ENCODE results near the gene FOXL1.

The FOXL1 gene

DNA sequence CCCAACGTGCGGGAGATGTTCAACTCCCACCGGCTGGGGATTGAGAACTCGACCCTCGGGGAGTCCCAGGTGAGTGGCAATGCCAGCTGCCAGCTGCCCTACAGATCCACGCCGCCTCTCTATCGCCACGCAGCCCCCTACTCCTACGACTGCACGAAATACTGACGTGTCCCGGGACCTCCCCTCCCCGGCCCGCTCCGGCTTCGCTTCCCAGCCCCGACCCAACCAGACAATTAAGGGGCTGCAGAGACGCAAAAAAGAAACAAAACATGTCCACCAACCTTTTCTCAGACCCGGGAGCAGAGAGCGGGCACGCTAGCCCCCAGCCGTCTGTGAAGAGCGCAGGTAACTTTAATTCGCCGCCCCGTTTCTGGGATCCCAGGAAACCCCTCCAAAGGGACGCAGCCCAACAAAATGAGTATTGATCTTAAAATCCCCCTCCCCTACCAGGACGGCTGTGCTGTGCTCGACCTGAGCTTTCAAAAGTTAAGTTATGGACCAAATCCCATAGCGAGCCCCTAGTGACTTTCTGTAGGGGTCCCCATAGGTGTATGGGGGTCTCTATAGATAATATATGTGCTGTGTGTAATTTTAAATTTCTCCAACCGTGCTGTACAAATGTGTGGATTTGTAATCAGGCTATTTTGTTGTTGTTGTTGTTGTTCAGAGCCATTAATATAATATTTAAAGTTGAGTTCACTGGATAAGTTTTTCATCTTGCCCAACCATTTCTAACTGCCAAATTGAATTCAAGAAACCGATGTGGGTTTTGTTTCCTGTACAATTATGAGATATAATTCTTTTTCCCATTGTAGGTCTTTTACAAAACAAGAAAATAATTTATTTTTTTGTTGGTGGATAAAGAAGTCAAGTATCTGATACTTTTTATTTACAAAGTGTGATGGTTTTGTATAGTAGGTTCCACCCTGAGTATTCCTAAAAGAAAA, 9.4 kb upstream of the FOXL1 start:
- no peak for DNase-seq (ENCODE audit: low read depth in 2 of 2)

DNA sequence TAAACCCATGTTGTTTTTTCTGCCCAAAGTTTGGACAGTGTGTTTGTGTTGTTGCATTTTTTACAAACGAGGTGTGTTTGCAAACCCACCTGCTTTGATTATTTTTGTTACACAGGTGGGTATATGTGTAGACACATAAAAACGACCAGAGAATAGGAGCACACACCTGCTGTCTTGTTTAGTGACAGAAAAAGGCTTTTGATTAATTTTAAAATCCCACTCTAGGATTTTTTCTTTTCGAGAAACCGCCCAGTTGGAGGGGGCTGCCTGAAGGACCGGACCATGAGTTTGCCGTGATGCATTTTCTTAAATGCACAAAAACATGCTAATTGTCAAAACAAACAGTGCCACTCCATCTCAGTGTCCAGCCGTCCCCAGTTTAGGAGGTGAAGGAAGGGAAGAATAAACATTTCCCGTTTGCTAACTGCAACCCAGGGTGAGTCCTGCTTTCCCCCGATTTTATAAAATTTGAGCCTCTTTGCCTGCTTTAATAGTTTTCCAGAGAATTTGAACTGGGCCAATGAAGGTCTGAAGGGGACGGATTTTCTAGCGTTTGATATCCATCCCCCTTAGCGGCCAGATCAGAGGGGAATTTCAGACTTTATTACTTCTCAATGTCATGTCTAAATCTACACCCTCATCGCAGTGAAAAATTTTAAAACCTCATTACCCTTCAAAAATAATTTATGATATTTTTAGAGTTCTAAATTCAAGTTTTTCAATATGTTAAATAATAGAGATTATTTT, 8.5 kb upstream of the FOXL1 start:
- no peak for DNase-seq (ENCODE audit: low read depth in 2 of 2)

DNA sequence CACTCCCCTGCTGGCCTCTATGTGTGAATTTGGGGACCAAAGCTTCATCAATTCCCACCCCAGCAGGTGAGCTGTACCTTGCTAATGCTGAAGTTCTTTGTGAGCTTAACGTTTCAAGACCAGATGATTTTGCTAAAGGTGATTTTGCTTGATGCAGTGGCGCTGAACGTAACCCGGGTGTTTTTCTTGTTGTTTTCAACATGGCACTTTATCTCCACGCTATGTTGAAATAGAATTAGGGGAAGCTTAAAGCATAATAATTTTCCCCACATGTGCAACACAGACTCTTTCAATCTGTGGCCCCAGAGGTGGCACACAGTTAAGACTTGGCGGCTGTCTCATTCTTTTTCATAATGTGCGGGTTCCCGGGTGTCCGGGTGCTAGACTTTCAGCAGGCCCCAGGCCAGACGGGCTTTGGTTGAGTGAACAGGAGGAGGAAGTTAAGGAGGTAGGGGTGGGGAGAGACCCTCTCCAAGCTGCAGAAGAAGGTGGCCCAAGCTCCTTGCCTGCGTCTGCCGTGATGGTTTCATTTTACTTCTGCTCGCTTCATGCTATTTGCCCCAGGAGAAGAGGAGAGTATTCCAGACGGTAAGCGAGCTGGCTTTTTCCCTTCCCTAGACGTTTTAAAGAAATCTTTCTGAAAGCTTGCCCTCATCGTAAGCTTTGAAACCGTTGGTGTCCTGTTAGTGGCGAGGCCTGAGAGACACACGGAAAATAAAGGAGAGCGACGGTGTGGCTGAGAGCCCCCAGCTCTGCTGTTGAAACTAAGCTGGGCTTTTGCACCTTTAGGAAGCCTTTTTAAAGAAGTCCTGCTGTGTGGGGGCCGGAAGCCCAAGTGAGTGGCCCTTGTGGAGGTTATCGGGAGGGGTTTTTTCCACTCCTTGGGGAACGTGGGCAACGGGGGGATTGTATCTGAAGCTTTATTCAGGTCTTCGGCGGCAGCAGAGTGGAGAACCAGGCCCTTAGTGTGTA, 7.5 kb upstream of the FOXL1 start:
- no peak for DNase-seq (ENCODE audit: low read depth in 2 of 2)

DNA sequence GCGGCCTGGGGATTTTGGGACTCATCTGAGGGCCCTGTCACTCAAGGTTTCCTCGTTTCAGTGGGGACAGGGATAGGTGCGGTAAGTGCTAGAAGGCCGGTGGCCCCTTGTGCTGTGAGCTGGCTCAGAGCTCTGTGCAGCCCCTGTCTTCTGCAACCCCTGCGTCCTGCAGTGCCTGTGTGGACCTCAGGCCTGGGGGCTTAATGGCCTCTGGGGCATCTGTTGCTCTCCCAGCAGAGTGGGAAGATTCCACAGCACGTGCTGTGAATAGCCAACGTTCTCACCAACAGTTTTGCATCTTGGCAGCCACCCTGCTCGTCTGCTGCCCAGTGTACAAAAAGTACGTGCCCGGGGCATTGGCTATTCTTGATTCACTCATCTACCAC, 6.8 kb upstream of the FOXL1 start:
- no peak for DNase-seq (ENCODE audit: low read depth in 2 of 2)

DNA sequence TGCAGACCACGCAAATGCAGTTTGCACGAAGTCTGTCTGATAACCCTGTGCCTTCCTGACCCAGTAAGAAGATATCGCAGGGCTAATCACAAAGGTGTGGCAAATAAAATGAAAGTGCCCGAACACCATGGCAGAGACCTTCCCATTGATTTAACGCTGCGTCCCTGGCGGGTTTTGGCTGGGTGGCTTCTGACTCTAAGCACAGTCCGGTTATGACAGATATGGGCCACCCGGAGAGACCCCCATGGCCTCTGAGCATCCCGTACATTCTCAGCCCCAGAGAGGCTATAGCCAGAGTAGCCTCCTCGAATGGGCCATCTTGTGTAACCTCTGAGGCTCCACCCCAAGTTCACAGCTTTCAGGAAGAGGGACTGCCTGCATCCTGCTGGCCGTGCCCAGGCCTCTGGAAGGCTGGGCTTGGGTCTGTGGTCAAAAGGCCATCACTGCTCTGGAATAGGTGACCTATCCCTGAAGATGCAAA, 6.3 kb upstream of the FOXL1 start:
- no peak for DNase-seq (ENCODE audit: low read depth in 2 of 2)

DNA sequence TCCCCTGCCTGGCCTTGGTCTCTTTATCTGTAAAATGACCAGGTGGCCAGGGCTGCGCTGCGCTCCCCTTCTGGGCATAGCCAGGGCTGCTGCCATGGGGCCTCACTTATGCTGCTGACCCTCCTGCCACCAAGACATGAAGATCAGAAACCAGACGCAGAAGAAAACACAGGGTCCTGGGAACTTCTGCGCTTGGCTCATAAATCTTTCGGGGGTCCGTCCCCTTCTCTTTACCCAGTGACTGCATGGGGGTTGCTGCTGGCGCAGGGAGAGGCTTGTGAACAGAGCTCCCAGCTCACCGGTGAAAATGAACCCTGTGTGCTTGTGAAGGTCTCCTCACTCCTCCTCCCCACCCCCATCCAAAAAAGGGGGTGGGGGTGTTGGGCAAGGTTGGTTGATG, 5.7 kb upstream of the FOXL1 start:
- DNase-seq (ENCODE audit: low read depth in 2 of 2) = no peak

DNA sequence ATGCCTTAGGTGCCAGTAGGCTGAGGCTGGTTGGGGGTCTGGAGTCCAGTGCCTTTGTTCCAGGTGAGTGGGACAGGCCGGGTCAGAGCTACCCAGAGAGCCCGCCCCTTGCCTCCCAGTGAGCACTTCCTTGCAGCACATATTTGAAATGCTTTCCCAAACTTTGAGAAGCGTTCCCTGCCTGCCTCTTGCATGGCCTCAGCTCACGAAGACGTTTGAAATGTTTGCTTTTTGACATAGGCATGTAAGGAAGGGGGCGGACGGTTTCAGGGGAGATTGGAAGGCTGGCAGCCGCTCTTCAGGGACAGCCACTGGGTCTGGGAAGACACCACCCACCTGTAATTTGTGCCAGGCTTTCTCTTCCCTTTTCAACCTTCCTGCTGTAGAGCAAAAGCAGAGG, 5.1 kb upstream of the FOXL1 start:
- DNase-seq (ENCODE audit: low read depth in 2 of 2) = no peak

DNA sequence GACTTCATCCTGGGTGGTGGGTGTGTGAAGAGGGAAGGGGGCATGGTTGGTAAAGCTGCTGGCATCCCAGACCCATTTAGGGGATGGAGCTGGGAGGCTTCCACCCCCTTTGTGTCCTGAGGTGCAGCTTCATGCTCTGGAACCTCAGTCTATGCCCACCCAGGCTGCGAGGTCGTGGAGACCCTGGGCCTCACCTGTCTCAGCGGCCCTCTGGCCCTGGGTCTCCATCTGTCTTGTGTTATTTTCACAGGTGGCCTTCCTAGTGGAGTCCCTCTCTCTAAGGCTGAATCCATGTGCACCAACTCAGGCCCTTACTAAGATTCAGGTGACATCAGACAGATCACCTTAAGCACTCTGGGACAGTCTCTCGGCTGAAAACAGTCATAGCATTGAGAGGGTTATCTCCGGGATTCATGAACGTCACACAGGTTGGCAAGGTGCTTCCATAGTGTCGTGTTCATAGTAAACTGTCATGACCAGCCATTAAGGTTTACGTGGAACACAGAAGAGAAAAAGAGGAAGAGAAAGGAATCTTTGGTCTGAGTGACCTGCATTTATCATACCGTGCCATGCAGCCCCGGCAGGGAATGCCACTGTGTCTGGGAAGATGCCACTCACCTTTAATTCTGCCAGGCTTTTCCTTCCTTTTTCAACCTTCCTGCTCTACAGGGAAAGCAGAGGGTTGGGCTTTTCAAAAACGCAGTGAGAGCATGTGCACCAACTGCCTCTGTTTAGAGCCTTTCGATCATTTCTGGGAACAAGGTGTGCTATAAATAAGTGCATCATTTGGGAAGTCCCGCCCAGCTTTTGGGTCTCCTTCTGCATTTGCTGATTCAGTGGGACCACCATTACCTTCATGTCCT, 4.5 kb upstream of the FOXL1 start:
- no peak for DNase-seq (ENCODE audit: low read depth in 2 of 2)

DNA sequence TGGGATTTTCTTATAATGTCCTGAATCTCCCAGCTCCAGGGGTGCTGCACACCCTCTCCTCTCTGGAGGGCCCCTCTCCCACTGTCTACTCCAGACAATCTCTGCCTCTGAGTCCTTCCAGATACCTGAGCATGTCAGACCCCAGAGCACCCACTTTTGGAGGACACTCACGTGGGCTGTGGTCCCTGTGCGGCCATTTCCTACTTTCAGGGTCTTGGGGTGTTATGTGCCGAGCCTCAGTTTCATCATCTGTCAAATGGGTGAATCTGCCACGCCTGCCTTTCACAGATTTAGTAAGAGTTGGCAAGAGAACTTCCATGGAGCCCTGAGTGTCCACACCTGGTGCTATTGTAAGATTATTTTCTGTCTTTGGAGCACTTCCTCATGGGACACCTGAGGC, 3.7 kb upstream of the FOXL1 start:
- DNase-seq (ENCODE audit: low read depth in 2 of 2) = no peak

DNA sequence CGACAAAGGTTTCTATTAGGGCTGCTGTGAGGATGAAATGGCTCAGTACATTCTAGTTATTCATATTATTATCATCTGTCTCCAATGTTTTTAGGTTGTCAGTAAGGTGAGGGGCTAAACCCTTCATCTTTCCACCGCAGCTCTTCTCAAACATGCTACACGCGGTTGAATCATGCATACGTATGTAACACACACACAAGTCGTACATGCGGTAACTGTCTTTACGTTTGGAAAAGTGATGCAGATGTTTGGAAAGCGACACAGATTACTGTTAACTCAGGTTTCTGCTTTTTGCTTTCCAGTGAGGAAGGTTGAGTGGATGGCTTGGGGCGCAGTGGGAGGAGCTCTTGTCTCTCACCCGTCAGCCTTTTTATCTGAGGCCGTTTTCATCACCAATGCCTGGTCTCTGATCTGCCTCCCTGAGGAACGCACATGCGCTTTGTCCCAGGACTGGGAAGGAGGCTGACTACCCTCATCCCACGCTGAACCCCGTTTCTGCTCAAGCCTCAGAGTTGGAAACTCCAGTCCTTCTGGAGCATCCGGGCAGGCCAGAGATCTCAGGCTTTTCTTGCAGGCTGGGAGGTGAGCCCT, 3.2 kb upstream of the FOXL1 start:
- DNase-seq (ENCODE audit: low read depth in 2 of 2) = no peak

DNA sequence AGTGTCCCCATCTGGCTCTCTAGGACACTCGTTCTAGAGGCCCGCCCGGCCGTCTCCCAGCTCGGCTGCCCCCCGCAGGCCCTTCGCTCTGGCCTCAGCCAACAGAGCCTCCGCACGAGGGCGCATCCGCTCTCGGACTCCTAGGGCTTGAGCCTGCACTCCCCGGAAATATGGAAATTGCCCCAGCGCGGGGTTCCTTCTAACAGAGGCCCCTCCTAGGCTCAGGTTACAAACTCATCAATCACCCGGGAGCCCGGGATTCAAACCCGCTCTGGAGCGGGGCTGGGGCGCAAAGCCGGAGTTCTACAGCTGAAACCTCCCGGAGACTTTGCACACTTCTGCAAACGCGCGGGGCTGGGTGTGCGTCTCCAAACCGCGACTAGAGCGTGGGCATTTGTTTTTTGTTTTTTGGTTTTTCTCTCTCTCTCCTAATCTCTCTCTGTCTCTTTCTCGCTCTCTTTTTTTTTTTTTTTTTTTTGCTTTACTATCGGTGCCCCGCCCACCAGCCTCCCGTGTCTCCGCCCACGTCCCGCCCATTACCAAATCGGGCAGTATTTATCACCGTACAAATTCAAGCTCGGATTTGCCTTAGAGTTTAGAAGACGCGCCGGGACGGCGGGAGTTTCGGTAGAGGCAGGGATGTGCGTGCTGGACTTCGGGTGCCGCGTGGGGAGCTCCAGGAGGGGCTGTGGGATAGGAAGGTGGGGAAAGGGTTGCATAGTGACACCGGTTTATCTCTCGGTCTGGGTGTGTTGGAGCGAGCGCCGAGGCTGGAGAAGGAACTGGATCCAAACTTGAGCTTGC, 2.4 kb upstream of the FOXL1 start:
- peak; percentile 92 to 93 for DNase-seq (ENCODE audit: low read depth in 2 of 2)

DNA sequence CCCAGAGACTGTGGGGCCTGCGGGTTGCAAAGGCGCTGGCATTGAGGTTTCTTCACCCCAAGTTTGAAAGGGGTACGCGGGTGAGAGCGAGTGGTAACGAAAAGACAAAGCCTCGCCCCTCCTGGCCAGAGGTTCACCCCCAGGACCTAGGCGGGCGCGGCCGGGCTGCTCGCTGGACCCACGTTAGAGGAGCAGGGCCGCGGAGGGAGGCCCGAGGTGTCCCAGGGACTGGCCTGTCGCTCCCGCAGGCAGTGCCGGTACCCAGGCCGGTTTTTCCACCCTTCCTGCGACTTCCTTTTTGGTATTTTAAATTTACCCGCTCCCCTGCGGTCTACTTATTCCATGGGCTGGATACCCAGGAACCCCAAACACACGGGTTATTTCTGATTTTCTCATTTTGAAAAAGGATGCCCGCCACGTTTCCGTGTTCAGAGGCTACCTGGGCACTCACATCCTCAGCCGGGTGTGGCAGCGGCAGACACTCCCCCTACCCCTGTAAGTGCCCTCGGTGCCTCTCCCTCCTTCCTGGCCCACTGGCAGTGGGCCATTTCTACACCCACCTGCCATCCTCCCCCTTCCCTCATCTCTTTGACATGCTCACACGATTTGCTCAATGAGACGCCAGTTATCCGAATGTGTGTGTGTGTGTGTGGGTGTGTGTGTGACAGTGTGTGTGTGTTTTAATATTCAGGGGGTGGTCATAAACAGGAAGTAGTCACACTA, 1.6 kb upstream of the FOXL1 start:
- no peak for DNase-seq (ENCODE audit: low read depth in 2 of 2)

DNA sequence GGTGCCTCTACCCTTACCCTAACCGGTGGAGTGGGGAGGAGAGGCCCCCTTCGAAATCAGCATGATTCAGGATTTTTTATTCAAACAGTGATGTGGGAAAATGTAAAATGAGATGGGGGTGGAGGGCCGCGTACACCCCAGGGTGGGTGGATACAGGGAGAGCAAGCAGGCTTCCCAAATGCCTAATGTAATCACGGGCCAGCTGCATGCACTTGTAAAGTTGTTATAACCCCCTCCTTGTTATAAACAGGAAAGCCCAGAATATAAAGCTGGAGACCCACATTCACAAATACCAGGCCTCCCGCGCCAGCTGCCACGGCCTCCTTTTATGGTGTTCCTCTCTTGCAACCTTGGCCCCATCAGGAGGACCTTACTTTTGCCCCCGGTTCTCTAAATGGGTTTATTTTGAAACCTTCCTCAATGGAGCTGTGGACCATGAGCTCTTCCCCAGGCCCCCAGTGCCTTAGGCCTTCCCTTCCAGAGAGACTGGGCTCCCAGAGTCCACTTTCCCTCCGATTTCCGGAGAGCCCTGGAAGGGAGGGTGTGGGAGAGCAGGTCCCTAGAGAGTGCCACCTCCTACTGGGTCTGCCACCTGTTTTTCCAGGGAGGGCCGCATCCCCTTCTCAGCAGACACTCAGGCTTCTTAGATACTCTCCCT, 906 bp upstream of the FOXL1 start:
- no peak for DNase-seq (ENCODE audit: low read depth in 2 of 2)

DNA sequence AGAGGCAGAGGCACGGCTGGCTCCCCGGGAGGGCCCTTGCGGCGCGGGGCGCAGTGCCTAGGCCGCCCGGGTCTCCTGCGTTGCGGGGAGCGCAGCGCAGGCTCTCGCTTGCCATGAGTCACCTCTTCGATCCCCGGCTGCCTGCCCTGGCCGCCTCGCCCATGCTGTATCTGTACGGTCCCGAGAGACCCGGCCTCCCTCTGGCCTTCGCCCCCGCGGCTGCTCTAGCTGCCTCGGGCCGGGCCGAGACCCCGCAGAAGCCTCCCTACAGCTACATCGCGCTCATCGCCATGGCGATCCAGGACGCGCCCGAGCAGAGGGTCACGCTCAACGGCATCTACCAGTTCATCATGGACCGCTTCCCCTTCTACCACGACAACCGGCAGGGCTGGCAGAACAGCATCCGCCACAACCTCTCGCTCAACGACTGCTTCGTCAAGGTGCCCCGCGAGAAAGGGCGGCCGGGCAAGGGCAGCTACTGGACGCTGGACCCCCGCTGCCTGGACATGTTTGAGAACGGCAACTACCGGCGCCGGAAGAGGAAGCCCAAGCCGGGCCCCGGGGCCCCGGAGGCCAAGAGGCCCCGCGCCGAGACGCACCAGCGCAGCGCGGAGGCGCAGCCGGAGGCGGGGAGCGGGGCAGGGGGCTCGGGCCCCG, 390 bp downstream of the FOXL1 start:
- no peak for DNase-seq (ENCODE audit: low read depth in 2 of 2)

DNA sequence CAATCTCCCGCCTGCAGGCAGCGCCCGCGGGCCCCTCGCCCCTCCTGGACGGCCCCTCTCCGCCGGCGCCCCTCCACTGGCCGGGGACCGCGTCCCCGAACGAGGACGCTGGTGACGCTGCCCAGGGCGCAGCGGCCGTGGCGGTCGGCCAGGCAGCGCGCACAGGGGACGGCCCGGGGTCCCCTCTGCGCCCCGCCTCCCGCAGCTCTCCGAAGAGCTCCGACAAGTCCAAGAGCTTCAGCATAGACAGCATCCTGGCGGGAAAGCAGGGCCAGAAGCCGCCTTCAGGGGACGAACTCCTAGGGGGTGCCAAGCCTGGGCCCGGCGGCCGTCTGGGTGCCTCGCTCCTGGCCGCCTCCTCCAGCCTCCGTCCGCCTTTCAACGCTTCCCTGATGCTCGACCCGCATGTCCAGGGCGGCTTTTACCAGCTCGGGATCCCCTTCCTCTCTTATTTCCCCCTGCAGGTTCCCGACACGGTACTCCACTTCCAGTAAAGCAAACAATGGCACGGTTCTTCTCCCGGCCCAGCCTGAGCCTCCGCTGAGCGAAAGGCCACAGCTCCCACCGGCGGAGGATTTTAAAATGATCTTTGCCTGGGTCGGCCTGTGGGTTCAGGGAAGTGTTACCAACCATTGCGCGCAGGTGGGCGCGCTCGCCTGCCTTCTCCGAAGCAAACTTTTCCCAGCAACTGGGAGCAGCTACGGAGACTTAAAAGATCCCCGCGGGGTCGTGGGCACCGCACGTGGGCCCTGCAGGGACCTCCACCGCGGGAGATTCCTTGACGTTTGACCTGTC, 1.1 kb downstream of the FOXL1 start:
- DNase-seq (ENCODE audit: low read depth in 2 of 2) = no peak

DNA sequence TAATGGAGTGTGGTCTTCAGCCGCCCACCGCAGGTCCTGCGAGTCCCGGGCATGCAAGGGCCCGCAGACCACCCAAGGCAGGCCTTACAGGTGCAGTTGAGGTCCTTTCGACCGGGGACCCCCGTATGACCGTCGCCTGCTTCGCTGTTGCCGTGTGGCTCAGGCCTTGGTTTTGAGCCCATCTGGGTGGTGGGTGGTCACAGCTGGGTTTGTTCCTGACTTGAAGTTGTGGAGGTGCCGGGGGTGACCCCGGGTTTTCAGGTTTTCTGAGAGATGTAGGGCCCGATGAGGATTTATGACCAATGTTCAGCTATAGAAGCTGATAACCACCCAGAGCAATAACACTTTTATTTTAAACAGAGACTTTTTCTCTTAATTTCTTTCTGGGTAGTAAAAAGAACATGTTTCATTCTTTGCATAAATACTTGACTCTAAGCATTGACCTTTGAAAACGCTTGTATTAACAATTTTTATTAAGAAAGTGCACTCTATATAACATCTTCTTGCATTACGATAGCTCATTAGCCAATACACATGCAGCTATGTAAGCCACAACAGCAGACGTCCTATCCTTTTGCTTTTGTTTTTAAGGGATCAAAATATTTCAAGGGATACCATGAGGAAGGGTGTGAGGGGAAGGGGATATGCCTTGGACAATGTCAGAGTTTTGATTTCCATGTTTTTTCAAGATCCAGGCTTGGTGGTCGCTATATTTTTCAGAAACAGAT, 1.9 kb downstream of the FOXL1 start:
- DNase-seq (ENCODE audit: low read depth in 2 of 2) = no peak
